Measurements from ENCODE around the gene ZNF784.

The ZNF784 gene

DNA sequence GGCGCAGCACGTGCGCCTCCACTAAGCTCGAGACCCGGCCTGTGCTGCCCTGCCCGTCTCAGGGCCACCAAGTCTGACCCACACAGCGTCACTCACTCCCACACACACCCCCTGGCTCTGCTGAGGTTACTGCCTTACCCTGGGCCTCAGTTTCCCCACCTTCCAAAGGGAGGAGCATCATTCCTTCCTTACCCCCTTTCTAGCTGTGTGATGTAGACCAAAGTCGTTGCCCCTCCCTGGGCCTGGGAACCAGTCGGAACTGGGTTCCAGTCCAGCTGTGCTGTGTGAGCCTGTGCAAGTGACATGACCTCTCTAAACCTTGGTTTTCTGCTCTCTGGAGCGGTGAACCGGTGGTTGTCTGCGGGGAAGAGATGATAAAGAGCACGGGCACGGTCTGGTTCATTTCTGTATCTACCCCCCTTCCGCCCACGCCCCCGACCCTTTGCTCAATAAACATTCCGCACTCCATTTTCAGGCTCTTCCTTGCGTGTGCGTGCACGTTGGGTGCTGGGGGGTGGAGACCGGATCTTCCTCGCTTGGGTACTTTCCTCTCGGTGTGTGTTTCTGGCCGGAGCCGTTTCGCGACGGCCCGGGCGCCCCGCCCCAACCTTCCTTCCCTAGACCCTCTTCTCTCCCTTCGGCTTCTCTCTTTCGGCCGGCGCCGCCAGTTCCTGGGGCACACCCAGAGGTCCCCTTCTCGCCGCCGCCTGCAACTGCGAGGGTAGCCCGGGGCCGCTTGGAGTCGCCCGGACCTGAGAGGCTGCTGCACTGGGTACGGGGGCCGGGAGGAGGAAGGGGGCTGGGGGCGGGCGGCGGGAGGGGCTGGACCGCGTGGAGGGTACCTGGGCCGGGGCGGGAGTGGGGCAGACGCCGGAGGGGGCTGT, 18.9 kb upstream of the ZNF784 start, which contains the start of gene ZNF581:
Gene ZNF581, plus strand, starts transcription at position 647 of the 884 bp plus-strand sequence. CDS start 923 bp downstream, outside the sequence.
- peak; percentile 76 for DNase-seq (ENCODE audit: low read depth)

DNA sequence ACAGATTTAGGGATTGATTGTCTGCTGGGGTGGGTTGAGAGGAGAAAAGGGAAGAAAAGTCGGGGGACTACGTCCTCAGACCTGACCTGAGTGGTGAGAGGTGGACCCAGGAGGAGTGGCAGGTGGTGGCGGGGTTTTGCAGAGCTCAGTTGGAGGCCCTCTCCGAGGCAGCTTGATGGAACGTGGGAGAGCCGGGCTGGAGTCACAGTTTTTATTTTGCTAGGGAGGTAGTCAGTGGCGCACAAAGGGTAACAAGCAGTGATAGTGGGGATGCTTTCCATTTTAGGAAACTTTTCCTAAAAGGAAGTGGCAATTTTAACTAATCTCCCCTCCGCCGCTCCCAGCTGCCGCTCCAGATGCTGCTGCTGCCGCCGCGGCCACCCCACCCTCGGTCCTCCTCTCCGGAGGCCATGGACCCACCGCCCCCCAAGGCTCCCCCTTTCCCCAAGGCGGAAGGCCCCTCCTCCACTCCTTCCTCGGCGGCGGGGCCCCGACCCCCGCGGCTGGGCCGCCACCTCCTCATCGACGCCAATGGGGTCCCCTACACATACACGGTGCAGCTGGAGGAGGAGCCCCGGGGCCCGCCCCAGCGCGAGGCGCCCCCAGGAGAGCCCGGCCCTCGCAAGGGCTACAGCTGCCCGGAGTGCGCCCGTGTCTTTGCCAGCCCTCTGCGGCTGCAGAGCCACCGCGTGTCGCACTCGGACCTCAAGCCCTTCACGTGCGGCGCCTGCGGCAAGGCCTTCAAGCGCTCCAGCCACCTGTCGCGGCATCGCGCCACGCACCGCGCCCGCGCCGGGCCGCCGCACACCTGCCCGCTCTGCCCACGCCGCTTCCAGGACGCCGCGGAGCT, 18.0 kb upstream of the ZNF784 start:
- DNase-seq (ENCODE audit: low read depth), result peak; percentile 39

GRCh38 chr19:55641426-55642152, 17.2 kb upstream of the ZNF784 start:
- DNase-seq (ENCODE audit: low read depth), result peak; percentile 39

GRCh38 chr19:55640577-55641425, 16.4 kb upstream of the ZNF784 start, which contains the start of gene ZNF580:
TSS of gene ZNF580 (plus strand) at chr19:55641002. CDS start at chr19:55642509, 1,507 bp downstream.
- DNase-seq (ENCODE audit: low read depth), result peak; percentile 81

DNA sequence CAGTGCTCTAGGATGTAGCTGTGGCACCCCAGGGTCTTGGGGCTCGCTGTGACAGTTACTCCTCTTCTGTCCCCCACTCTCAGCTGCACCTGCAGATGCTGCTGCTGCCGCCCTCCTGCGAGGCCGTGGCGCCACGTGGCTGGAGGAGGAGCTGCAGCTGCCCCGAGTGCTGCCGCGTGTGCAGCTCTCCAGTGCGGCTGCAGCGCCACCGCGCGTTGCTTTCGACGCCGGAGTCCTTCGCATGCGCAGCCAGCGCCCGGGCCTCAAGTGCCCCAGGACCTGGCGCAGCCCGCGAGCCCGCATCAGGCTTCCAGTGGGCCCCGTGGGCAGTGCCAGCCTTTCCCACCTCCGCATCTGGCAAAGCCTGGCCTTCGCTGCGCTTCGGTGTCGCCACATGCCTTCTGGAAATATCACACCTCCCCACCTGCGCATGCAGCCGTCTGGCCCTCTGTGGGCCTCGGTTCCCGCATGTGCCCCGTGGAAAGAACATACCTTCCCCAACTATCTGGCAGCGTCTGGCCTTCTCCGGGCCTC, 15.7 kb upstream of the ZNF784 start:
- DNase-seq (ENCODE audit: low read depth), result peak; percentile 52

GRCh38 chr19:55638864-55639359, 14.5 kb upstream of the ZNF784 start:
- peak; percentile 43 for DNase-seq (ENCODE audit: low read depth)

GRCh38 chr19:55637534-55637933, 13.2 kb upstream of the ZNF784 start:
- no peak for DNase-seq (ENCODE audit: low read depth)

DNA sequence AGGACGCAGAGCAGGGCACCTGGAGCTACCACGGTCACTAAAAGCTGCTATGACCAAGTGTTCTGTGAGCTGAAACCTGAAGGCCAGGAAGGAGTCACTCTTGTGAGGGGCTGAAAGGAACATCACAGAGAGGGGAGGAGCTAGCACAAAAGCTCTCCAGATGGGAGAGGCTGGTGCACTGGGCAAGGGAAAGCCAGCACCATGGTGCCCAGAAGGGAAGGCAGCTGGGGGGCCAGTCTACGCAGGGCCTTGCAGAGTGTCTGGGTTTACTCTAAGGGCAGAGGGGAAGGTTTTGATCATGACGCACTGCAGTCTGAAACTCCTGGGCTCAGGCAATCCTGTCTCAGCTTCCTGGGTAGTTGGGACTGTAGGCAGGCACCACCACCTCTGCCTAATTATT, 12.4 kb upstream of the ZNF784 start:
- DNase-seq (ENCODE audit: low read depth), result no peak

GRCh38 chr19:55635856-55636440, 11.6 kb upstream of the ZNF784 start:
- no peak for DNase-seq (ENCODE audit: low read depth)

GRCh38 chr19:55635334-55635717, 11.0 kb upstream of the ZNF784 start:
- no peak for DNase-seq (ENCODE audit: low read depth)

DNA sequence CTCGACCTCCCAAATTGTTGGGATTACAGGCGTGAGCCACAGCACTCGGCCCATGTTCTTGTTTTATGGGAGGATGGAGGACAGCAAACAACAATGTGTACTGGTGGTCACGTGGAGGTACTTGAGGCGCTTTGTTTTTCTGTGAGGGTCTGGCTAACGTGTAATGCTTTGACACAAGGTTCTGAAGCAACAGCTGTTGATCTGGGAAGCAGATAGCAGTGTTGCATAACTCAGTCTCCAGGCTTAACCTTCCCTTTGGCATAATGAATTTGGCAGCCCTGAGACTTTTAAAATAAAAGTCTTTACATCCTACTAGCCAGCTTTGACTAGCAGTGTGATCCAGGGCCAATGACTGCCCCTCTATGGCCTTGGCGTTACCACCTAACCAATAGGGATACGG, 9.5 kb upstream of the ZNF784 start:
- DNase-seq (ENCODE audit: low read depth), result no peak

- DNase-seq (ENCODE audit: low read depth), result peak; percentile 89
Observed at GRCh38 chr19:55632463-55632834, 8.1 kb upstream of the ZNF784 start.

DNA sequence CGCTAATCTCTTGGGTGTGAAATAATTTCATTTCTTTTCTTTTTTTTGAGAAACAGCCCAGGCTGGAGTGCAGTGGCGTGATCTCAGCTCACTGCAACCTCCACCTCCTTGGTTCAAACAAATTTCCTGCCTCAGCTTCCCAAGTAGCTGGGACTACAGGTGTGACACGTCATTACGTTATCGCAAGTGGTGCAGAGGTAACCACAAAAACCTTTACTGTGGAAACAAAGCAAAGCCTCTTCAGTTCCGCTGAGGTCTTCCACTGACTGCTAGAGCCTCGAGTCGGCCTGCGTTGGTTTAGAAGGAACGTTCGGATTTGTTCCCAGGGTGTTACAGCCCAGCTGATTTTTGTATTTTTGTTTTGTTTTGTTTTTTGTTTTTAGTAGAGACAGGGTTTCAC, 2.0 kb upstream of the ZNF784 start:
- DNase-seq (ENCODE audit: low read depth), result no peak

DNA sequence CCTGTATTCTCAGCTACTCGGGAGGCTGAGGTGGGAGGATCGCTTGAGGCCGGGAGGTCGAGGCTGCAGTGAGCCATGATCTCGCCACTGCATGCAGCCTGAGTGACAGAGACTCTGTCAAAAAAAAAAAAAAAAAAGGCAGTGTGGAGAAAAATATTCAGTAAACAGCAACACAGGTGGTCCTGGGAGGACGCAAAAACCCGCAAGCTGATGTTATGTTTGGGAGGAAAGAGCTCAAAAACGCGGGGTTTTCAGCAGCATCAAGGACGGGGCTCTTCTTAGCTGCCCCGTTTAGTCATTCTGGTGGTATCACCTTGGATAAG, 599 bp upstream of the ZNF784 start:
- DNase-seq (ENCODE audit: low read depth), result no peak

- no peak for DNase-seq (ENCODE audit: low read depth)
Observed at GRCh38 chr19:55623561-55623960, 805 bp downstream of the ZNF784 start.

- no peak for DNase-seq (ENCODE audit: low read depth)
Observed at GRCh38 chr19:55623130-55623529, 1.2 kb downstream of the ZNF784 start.

DNA sequence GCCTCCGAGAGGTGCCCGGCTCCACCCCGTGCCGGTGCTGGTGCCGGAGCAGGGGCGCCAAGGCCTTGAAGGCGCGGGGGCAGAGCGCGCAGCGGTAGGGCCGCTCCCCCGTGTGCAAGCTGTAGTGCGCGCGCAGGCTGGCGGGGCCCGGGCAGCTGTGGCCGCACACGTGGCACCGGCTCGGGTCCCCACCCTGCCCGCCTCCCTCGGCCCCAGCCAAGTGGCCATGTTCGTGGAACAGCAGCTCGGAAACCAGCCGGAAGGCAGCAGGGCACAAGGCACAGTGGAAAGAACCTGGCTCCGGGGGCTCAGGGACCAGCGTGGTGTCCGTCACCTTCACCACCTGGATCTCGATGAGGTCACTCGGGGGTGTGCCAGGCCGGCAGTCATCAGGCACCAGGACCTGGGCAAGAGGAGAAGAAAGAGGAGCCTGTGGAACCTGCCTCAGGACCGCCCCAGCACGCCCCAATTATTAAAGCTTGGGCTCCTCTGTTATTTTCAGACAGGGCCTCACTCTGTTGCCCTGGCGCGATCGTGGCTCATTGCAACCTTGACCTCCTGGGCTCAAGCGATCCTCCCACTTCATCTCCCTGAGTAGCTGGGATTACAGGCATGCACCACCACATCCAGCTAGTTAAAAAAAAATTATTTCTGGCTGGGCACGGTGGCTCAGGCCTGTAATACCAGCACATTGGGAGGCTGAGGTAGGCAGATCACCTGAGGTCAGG, 2.0 kb downstream of the ZNF784 start:
- no peak for DNase-seq (ENCODE audit: low read depth)

DNA sequence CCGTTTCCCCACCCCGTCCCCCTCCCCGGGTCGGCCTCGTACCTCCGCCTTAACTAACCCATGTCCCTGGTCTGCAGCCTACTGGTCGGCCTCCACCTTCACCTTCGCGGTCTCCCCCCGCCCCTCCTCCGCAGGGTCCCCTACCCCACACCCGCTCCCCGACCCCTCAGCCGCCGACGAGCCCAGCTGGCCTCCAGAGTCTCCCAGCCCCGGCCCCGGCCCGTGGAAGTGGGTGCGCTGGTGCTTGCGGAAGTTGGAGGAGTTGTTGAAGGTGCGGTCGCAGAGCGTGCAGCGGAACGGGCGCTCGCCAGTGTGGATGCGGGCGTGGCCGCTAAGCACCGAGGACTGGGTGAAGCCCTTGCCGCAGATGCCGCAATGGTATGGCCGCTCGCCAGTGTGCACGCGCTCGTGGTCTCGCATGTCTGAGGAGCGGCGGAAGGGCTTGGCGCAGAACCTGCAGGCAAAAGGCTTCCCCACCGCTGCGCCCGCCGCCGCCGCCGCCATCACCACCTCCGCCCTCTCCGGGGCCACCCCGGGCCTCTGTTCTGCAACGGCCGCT, 2.6 kb downstream of the ZNF784 start:
- DNase-seq (ENCODE audit: low read depth), result no peak

GRCh38 chr19:55621205-55621672, 3.1 kb downstream of the ZNF784 start:
- no peak for DNase-seq (ENCODE audit: low read depth)

All from EH (cell line).